Gastrocnemius medialis (tissue), 4 donors: ENCODE data around the gene CCT5.

Experiments
- POLR2A ChIP-seq, 2 donors: fragments of 450-650 bp; IDR thresholded peaks; one replicate each; pipeline ENCODE4 v1.6.1; 2017; ENCODE audit warnings: antibody characterized with exemption in 2 of 2, mild to moderate bottlenecking in 2 of 2, moderate library complexity in 2 of 2
- TF ChIP-seq, protein P1 (sequence below), 5 experiments: fragments of 450-650 bp in 3 of 5; fragments of 200-600 bp in 2 of 5; sonication (generic) in 2 of 5; IDR thresholded peaks in 4 of 5; conservative IDR thresholded peaks in 1 of 5; 1 replicate in 4 of 5; 2 replicates in 1 of 5; pipeline ENCODE4 v1.5.1; 2016 to 2019; ENCODE audit warnings: antibody characterized with exemption in 5 of 5, mild to moderate bottlenecking in 3 of 5, moderate library complexity in 3 of 5

DNA sequence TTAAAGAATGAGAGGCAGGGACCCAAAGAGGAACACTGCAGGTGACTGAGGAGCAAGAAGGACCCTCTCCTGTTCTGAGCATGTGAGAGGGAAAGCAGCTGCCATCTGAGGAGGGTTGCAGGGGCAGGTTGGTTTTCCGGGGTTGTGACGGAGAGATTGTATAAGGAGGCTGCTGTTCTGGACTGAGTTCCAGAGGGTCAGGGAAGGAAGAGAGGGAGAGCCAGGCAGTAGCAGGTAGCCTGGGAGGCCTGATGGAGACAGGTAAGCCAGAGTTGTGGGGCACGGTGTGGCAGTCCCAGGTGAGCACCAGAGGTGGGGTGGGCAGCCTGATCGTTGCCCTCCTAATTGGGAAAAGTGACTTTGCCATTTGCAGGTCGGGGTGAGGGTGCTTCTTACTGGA, 9.8 kb downstream of the CCT5 start:
- TF ChIP-seq, protein P1, sequence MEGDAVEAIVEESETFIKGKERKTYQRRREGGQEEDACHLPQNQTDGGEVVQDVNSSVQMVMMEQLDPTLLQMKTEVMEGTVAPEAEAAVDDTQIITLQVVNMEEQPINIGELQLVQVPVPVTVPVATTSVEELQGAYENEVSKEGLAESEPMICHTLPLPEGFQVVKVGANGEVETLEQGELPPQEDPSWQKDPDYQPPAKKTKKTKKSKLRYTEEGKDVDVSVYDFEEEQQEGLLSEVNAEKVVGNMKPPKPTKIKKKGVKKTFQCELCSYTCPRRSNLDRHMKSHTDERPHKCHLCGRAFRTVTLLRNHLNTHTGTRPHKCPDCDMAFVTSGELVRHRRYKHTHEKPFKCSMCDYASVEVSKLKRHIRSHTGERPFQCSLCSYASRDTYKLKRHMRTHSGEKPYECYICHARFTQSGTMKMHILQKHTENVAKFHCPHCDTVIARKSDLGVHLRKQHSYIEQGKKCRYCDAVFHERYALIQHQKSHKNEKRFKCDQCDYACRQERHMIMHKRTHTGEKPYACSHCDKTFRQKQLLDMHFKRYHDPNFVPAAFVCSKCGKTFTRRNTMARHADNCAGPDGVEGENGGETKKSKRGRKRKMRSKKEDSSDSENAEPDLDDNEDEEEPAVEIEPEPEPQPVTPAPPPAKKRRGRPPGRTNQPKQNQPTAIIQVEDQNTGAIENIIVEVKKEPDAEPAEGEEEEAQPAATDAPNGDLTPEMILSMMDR (IDR thresholded peaks at IDR 0.05 in 4 of 5, conservative IDR thresholded peaks at IDR 0.05 in 1 of 5), result no peak
- TF ChIP-seq POLR2A (IDR thresholded peaks at IDR 0.05), result no peak
